Neural crest cell (in vitro differentiated cells): ENCODE results near the gene SLC22A31. TPM values are rescaled to one million over a fixed set of nuclear protein-coding genes. Genes with fewer than 3 reads are reported as not detected.

ENCODE experiments used
- DNase-seq: peaks from one replicate; pipeline ENCODE4 v3.0.0; 2021; ENCODE audit warnings: low read depth, mixed read lengths, low spot score
- H3K27ac Mint-ChIP-seq: one replicate; pipeline ENCODE4 v1.8.0; 2021; ENCODE audit warnings: mild to moderate bottlenecking, mixed read lengths; ENCODE audit not compliant: unreplicated experiment
- H3K27me3 Mint-ChIP-seq: 2 replicates; pipeline ENCODE4 v1.8.0; 2021; ENCODE audit warnings: low read depth, mild to moderate bottlenecking, mixed read lengths
- H3K36me3 Mint-ChIP-seq: 2 replicates; pipeline ENCODE4 v1.8.0; 2021; ENCODE audit warnings: low read depth, mild to moderate bottlenecking, mixed read lengths
- H3K4me1 Mint-ChIP-seq: 2 replicates; pipeline ENCODE4 v1.8.0; 2021; ENCODE audit warnings: mixed read lengths
- H3K4me3 Mint-ChIP-seq: one replicate; pipeline ENCODE4 v1.8.0; 2021; ENCODE audit warnings: mild to moderate bottlenecking, mixed read lengths
- H3K9me3 Mint-ChIP-seq: 2 replicates; pipeline ENCODE4 v1.8.0; 2021; ENCODE audit warnings: mixed read lengths
- total RNA-seq: library from RNA; stranded (reverse); gene quantifications from 2 replicates; pipeline ENCODE4 v1.2.1, GENCODE V29; 2021
- TF ChIP-seq, protein P1 (sequence below): fragments of 200-600 bp; sonication (generic); conservative IDR thresholded peaks from 2 replicates; pipeline ENCODE4 v1.5.0; 2021; ENCODE audit warnings: antibody characterized with exemption, mild to moderate bottlenecking

SLC22A31 gene
- total RNA-seq, 1 donor from 2014 or later = 1.4 TPM

DNA sequence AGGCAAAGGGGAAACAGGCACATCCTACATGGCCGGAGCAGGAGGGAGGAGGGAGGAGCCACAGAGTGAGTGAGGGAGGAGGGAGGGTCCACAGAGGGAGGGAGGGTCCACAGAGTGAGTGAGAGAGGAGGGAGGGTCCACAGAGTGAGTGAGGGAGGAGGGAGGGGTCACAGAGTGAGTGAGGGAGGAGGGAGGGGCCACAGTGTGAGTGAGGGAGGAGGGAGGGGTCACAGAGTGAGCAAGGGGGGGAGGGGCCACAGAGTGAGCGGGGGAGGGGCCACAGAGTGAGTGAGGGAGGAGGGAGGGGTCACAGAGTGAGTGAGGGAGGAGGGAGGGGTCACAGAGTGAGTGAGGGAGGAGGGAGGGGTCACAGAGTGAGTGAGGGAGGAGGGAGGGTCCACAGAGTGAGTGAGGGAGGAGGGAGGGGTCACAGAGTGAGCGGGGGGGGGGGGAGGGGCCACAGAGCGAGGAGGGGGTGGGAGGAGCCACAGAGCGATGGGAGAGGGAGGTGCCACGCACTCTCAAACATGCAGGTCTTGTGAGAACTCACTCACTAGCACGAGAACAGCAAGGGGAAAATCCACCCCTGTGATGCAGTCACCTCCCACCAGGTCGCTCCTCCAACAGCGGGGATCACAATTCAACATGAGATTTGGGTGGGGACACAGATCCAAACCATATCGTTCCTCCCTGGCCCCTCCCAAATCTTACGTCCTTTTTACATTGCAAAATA, 53.1 kb downstream of the SLC22A31 start:
- H3K4me3 Mint-ChIP-seq = no peak overlapping the region
- H3K9me3 Mint-ChIP-seq = peaks cover 12% of the 10 kb centered on the region
- DNase-seq = no peak
- no peaks in the 10 kb centered on the region for H3K4me1 Mint-ChIP-seq
- no peak overlapping the region for H3K27ac Mint-ChIP-seq
- no peaks in the 10 kb centered on the region for H3K27me3 Mint-ChIP-seq
- TF ChIP-seq, protein P1, sequence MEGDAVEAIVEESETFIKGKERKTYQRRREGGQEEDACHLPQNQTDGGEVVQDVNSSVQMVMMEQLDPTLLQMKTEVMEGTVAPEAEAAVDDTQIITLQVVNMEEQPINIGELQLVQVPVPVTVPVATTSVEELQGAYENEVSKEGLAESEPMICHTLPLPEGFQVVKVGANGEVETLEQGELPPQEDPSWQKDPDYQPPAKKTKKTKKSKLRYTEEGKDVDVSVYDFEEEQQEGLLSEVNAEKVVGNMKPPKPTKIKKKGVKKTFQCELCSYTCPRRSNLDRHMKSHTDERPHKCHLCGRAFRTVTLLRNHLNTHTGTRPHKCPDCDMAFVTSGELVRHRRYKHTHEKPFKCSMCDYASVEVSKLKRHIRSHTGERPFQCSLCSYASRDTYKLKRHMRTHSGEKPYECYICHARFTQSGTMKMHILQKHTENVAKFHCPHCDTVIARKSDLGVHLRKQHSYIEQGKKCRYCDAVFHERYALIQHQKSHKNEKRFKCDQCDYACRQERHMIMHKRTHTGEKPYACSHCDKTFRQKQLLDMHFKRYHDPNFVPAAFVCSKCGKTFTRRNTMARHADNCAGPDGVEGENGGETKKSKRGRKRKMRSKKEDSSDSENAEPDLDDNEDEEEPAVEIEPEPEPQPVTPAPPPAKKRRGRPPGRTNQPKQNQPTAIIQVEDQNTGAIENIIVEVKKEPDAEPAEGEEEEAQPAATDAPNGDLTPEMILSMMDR = no peak
- H3K36me3 Mint-ChIP-seq = peaks cover 30% of the 10 kb centered on the region

DNA sequence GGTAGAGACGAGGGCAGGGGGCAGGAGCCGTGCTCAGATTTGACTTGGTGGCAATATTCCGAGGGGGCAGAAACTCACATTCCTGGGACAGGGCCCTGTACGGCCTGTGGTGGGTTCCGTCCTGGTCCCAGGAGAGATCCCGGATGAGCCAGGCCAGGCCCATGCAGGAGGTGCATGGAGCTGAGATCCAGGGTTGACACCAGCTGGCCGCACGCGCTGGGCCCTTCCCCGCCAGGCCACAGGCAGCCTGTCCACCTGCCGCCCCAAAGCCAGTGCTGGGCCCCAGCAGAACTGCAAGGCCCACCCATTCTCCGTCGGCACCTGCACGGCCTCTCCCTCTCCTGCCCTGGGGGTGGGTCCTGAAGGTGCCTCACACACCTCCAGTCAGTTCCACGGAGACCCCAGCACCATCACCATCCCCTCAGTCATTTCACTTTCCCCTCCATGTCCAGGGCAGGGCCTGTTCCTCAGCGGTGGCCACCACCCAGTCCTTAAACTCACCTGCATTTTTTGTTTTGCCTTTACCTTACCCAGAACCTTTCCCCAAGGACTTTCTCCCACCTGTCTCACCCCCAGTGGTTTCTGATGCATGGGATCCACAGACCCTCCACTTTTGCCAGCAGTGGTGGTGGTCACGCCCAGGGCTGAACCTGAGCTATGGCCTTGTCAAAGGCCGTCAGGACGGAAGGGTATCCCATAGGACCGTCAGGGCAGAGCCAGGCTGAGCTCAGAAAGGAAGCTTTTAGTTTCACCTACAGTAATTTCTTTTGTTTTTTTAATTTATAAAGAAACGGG, 53.9 kb downstream of the SLC22A31 start:
- H3K27ac Mint-ChIP-seq = no peak overlapping the region
- no peaks in the 10 kb centered on the region for H3K27me3 Mint-ChIP-seq
- no peak for DNase-seq

More for the DNA sequence above, 53.9 kb downstream of the SLC22A31 start:
- TF ChIP-seq, protein P1 = no peak
- Mint-ChIP-seq H3K36me3 (peaks cover 28% of the 10 kb centered on the region), H3K9me3 (peaks cover 12% of the 10 kb centered on the region), H3K4me3 (peak overlapping the region; percentile 9), H3K4me1 (no peaks in the 10 kb centered on the region)

Other genes starting within 250 kb of the SLC22A31 start
- 3.6 and 4.6 TPM in 2 replicates for gene CBFA2T3, start 223.3 kb downstream of the SLC22A31 start, total RNA-seq
- 25.1 and 31.0 TPM in 2 replicates for gene ACSF3, start 106.7 kb downstream of the SLC22A31 start, total RNA-seq
- gene CDH15, start 28.8 kb downstream of the SLC22A31 start, total RNA-seq = not detected in 2 replicates
- gene ZNF778, start 17.2 kb upstream of the SLC22A31 start, total RNA-seq = 13.7 and 15.5 TPM in 2 replicates